H54 (cell line): ENCODE data around the gene ACOXL.

Experiments
- DNase-seq: peaks from one replicate; pipeline ENCODE4 v3.0.0; 2011; ENCODE audit warnings: low spot score, mixed read lengths; ENCODE audit not compliant: insufficient read length
- FAIRE-seq: peaks from 3 replicates; lab custom pipeline; 2011; peaks lifted over from hg19 to GRCh38; lab: Jason Lieb, UNC
- POLR2A ChIP-seq: IDR thresholded peaks from 2 replicates; pipeline ENCODE4 v1.6.1; 2011; ENCODE audit warnings: low read depth, mild to moderate bottlenecking, low read length

ACOXL gene

GRCh38 chr2:110713513-110714362 lies 18.6 kb upstream of the ACOXL start:
- no peak for TF ChIP-seq POLR2A
- no peak for FAIRE-seq

DNA sequence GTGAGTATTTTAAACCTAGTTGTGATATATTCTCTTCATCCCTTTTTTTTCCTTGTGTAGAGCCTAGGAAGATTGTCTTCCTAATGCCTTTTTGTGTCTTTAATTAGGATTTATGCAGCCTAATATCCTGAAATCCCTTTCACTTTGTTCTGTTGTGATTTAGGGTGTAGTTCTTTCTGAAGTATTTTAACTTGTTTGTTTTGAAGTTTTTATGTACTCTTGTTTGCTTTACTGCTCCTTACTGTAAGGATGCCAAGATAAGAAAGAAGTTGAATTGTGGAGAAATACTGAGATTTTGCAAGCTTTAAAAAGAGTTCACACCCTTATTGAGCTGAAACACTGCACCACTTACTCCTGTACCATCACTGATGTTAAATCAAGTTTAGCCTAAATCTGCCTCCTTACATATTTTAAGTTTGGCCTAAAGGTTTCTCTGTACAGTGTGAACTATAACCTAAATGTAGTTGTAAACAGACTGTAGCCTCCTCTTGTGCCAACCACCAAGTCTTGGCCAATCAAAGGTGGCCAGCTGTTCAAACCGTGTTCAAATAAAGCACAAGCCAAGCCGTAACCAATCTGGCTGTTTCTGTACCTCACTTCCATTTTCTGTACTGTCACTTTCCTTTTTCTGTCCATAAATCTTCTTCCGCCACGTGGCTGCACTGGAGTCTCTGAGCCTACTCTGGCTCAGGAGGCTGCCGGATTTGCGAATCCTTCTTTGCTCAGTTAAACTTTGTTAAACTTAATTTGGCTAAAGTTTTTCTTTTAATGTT lies 17.7 kb upstream of the ACOXL start:
- DNase-seq (no peak), FAIRE-seq (no peak)

More at GRCh38 chr2:110713513-110714362, 18.6 kb upstream of the ACOXL start:
- no peak for DNase-seq

DNA sequence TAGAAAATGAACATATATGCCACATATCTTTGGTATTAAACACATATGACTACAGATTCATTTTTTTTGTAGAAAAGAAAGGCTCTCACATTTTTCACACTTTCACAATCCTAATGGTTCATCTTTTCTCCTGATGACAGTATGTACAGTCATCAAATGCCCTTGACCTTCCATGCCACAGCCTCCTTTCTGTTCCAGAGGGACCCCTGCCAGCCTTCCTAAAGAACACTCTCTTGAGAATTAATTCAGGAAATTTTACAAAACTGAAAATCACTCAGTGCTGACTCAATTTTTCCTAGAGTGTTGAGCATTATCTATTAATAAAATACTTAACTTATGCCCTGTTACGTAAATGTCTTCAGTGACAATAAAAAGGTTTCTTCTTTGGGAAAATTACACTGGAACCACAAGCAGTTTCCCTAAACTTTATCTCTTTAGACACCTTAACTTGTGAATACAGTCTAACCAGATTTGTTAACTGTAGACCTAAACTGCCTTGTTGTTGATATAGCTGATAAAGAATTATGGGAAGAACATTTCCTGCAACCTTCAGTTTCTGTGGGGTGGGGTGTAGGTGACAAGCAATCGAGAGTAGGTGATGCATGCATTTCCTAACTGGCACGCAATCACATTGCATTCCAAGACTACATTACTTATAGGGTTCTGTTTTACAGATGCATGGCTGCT lies 15.3 kb upstream of the ACOXL start:
- TF ChIP-seq POLR2A, result no peak

More for the DNA sequence above, 17.7 kb upstream of the ACOXL start:
- TF ChIP-seq POLR2A, result no peak

GRCh38 chr2:110717734-110718133 lies 14.6 kb upstream of the ACOXL start:
- DNase-seq, result no peak

More for the DNA sequence above, 15.3 kb upstream of the ACOXL start:
- FAIRE-seq (no peak), DNase-seq (no peak)

DNA sequence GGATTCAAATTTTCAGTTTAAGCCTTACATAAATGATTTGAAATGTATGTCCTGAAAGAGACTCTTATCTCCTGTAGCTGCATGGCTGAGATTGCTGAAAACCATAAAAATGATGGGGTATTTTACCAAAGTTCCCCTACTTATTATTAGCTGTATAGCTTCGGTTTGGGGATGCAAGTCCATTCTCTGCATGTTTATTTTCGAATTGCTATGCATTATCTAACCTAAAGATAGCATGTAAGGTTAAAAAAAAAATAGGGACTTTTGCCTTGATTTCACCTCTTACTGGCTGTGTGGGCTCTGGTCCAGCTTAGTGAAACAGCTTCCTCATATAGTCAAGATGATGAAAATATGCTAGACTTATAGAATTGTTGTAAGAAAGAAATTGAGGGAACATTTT lies 14.0 kb upstream of the ACOXL start:
- DNase-seq (no peak), FAIRE-seq (no peak)
- no peak for TF ChIP-seq POLR2A

More at GRCh38 chr2:110717734-110718133, 14.6 kb upstream of the ACOXL start:
- no peak for TF ChIP-seq POLR2A
- FAIRE-seq, result no peak

- FAIRE-seq (no peak), DNase-seq (no peak)
- TF ChIP-seq POLR2A, result no peak
Measured at GRCh38 chr2:110718990-110719389, 13.4 kb upstream of the ACOXL start.

DNA sequence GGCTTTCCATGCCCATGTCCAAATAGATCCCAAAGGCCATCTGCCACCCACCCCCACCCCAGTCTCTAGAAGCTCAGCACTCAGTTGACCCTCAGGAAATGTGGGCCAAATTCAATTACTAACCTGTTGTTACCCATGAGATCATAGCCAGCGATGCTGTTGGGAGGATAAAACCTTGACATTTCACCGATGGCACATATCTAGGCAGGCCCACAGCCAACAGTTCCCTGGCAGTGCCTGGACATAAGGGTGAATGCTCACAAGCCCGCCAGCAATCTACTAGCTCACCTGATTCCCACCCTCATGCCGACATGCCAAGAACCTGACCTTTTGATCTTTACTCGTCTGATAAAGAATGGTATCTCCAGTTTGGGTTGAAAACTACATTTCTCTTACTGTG lies 11.8 kb upstream of the ACOXL start:
- TF ChIP-seq POLR2A, result no peak
- FAIRE-seq, result no peak

DNA sequence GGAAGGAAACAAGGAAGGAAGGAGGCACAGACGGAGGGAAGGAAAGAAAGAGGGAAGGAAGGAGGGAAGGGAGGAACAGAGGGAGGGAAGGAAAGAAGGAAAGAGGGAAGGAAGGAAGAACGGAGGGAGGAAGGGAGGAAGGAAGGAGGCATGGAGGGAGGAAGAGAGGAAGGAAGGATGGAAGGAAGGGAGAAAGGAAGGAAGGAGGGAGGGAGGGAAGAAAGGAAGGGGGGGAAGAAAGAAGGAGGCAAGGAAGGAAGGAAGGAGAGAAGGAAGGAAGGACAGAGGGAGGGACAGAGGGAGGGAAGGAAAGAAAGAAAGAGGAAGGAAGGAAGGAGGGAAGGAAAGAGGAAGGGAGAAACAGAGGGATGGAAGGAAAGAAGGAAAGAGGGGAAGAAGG lies 7.6 kb upstream of the ACOXL start:
- DNase-seq, result no peak
- no peak for TF ChIP-seq POLR2A
- FAIRE-seq, result no peak

More for the DNA sequence above, 11.8 kb upstream of the ACOXL start:
- no peak for DNase-seq

- FAIRE-seq (no peak), DNase-seq (no peak)
- no peak for TF ChIP-seq POLR2A
Measured at GRCh38 chr2:110725370-110725769, 7.0 kb upstream of the ACOXL start.

DNA sequence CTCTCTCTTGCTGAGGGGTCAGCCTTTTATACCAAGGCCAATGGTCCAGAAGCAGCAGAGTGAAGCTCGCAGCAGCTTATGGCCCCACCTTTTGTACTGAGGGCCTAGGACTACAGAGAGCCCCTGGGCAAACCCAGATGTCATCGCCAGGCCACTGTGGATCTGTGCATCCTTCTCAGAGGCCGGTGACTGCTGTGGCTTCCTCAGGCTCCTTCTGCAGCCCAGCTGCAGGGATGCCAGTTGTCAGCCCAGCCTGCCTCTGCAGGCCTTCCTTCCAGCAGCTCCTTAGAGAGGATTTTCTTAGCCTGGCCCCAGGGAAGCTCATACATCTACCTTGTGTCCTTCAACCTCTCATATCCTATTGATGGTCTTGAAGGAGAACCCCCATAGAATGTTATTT lies 6.5 kb upstream of the ACOXL start:
- TF ChIP-seq POLR2A, result no peak
- FAIRE-seq, result no peak
- DNase-seq, result no peak

GRCh38 chr2:110726285-110726684 lies 6.1 kb upstream of the ACOXL start:
- DNase-seq (no peak), FAIRE-seq (no peak)
- no peak for TF ChIP-seq POLR2A

DNA sequence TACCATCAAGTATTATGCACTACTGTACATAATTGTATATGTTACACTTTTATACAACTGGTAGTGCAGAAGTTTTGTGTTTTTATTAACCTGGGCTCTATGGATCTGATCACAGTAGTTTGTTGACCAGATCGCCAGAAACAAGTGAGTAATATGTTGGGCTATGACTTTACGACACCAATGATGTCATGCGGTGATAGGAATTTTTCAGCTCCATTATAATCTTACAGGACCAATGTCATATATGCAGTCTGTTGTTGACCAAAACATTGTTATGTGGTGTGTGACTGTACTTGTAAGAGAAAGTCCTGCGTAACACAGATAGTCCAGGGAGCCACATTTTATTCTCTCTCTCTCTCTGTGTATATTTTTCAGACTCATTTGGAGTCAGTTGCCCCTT lies 4.5 kb upstream of the ACOXL start:
- FAIRE-seq (no peak), DNase-seq (no peak)
- no peak for TF ChIP-seq POLR2A

GRCh38 chr2:110729106-110729505 lies 3.3 kb upstream of the ACOXL start:
- no peak for TF ChIP-seq POLR2A
- no peak for DNase-seq
- no peak for FAIRE-seq

- FAIRE-seq (no peak), DNase-seq (no peak)
- no peak for TF ChIP-seq POLR2A
Measured at GRCh38 chr2:110731064-110731463, 1.3 kb upstream of the ACOXL start.
